Breast epithelium (tissue), 4 donors: ENCODE data around the gene SNX25. TPM values are rescaled to one million over a fixed set of nuclear protein-coding genes. Genes with fewer than 3 reads are reported as not detected.

ENCODE experiments used
- DNase-seq, 2 donors: peaks; one replicate each; pipeline ENCODE4 v3.0.0-alpha.2; 2019; ENCODE audit warnings: low spot score in 2 of 2
- H3K27ac ChIP-seq, 2 donors: fragments of 200-600 bp; sonication (generic) in 1 of 2; one replicate each; pipeline ENCODE4 v1.5.1; 2016 to 2019; ENCODE audit warnings: mild to moderate bottlenecking in 1 of 2
- H3K27me3 ChIP-seq, 2 donors: fragments of 200-600 bp; sonication (generic) in 1 of 2; one replicate each; pipeline versions ENCODE4 v1.5.1 to v1.6.0; 2017 to 2019; ENCODE audit warnings: control low read depth in 1 of 2, mild to moderate bottlenecking in 1 of 2
- H3K36me3 ChIP-seq: fragments of 200-600 bp; one replicate; pipeline ENCODE4 v1.5.1; 2019
- H3K4me1 ChIP-seq, 2 donors: fragments of 200-600 bp; sonication (generic); one replicate each; pipeline ENCODE4 v1.5.1; 2016 to 2019; ENCODE audit warnings: control low read depth in 1 of 2
- H3K4me3 ChIP-seq, 3 donors: fragments of 200-600 bp; sonication (generic); 1 replicate in 2 of 3; 2 replicates in 1 of 3; pipeline ENCODE4 v1.5.1; 2016 to 2019; ENCODE audit warnings: mild to moderate bottlenecking in 3 of 3, moderate library complexity in 2 of 3
- H3K9me3 ChIP-seq, 2 donors: fragments of 200-600 bp; sonication (generic) in 1 of 2; one replicate each; pipeline ENCODE4 v1.5.1; 2016 to 2019; ENCODE audit warnings: control low read depth in 1 of 2
- CTCF ChIP-seq, 3 donors: fragments of 450-650 bp; IDR thresholded peaks; one replicate each; pipeline ENCODE4 v1.5.1; 2016 to 2017; ENCODE audit warnings: antibody characterized with exemption in 3 of 3, mild to moderate bottlenecking in 3 of 3, moderate library complexity in 3 of 3
- POLR2A ChIP-seq: fragments of 450-650 bp; IDR thresholded peaks from one replicate; pipeline ENCODE4 v1.6.1; 2016; ENCODE audit warnings: antibody characterized with exemption, mild to moderate bottlenecking, moderate library complexity
- POLR2AphosphoS5 ChIP-seq, 3 donors: sonication (generic); formaldehyde crosslinking; IDR thresholded peaks; one replicate each; pipeline ENCODE4 v1.6.1; 2017; ENCODE audit warnings: antibody characterized with exemption in 3 of 3
- intact Hi-C: fragments of 100-400 bp; cut with DNase I; formaldehyde crosslinking; loops from one replicate; pipeline ENCODE4 v1.15.1; 2023; ENCODE audit warnings: low total_unique reads
- total RNA-seq, 3 donors: library from RNA; depleted of rRNA; stranded (reverse); fragments of >200 nt; gene quantifications; one replicate each; pipeline ENCODE4 v1.1.0, GENCODE V29; 2016

Gene SNX25
- total RNA-seq, 3 donors from 2014 or later = 16.8 to 30.1 (median 29.8) TPM

GRCh38 chr4:185408432-185408831, 199.0 kb downstream of the SNX25 start:
- intact Hi-C loops = no loop called here
- DNase-seq = no peak
- Histone ChIP-seq H3K4me1 (no peaks in the 10 kb centered on the region), H3K4me3 (no peak overlapping the region), H3K9me3 (no peaks in the 10 kb centered on the region), H3K27ac (no peak overlapping the region), H3K27me3 (no peaks in the 10 kb centered on the region), H3K36me3 (no peaks in the 10 kb centered on the region)
- TF ChIP-seq CTCF (IDR thresholded peaks at IDR 0.05) (no peak), POLR2AphosphoS5 (IDR thresholded peaks at IDR 0.05) (no peak), POLR2A (no peak)

GRCh38 chr4:185411849-185412248, 202.5 kb downstream of the SNX25 start:
- intact Hi-C loops = no loop called here
- no peak overlapping the region for H3K27ac ChIP-seq
- H3K4me1 ChIP-seq = no peaks in the 10 kb centered on the region
- no peak for DNase-seq
- H3K4me3 ChIP-seq = no peak overlapping the region
- TF ChIP-seq CTCF (IDR thresholded peaks at IDR 0.05) (no peak), POLR2AphosphoS5 (IDR thresholded peaks at IDR 0.05) (no peak), POLR2A (no peak)
- H3K9me3 ChIP-seq = no peaks in the 10 kb centered on the region
- no peaks in the 10 kb centered on the region for H3K27me3 ChIP-seq
- H3K36me3 ChIP-seq = no peaks in the 10 kb centered on the region

GRCh38 chr4:185412412-185412811, 203.0 kb downstream of the SNX25 start:
- no peak for DNase-seq
- intact Hi-C loops = no loop called here
- TF ChIP-seq CTCF (IDR thresholded peaks at IDR 0.05) = no peak
- TF ChIP-seq POLR2A = no peak
- TF ChIP-seq POLR2AphosphoS5 (IDR thresholded peaks at IDR 0.05) = no peak
- H3K9me3 ChIP-seq = no peaks in the 10 kb centered on the region
- no peaks in the 10 kb centered on the region for H3K4me1 ChIP-seq
- H3K36me3 ChIP-seq = no peaks in the 10 kb centered on the region
- H3K27ac ChIP-seq = no peak overlapping the region
- no peaks in the 10 kb centered on the region for H3K27me3 ChIP-seq
- no peak overlapping the region for H3K4me3 ChIP-seq

Other genes with a start within 250 kb of the SNX25 start
- not detected for gene HELT, start 191.1 kb upstream of the SNX25 start, total RNA-seq
- 10 to 100 TPM; 15.2 to 21.4 (median 19.3) TPM for gene SLC25A4, start 66.3 kb upstream of the SNX25 start, total RNA-seq
- gene CFAP97, start 5.6 kb upstream of the SNX25 start, total RNA-seq = 10 to 100 TPM; 36.6 to 42.4 (median 38.0) TPM
- 1 to 10 TPM in 2 of 3 donors, under 1 TPM in 1; 0.96 to 2.3 (median 1.6) TPM for gene LRP2BP, start 186.3 kb downstream of the SNX25 start, total RNA-seq
- 10 to 100 TPM in 2 of 3 donors, 1 to 10 TPM in 1; 9.0 to 15.5 (median 10.2) TPM for gene ANKRD37, start 187.2 kb downstream of the SNX25 start, total RNA-seq
- gene UFSP2, start 216.4 kb downstream of the SNX25 start, total RNA-seq = 10 to 100 TPM; 20.6 to 48.3 (median 37.9) TPM